GM19238 (cell line): ENCODE measurements around the gene C4orf36.

Experiments used
- DNase-seq: peaks from one replicate; pipeline ENCODE4 v3.0.0; 2011; ENCODE audit warnings: low spot score; ENCODE audit not compliant: insufficient read length

C4orf36 gene

DNA sequence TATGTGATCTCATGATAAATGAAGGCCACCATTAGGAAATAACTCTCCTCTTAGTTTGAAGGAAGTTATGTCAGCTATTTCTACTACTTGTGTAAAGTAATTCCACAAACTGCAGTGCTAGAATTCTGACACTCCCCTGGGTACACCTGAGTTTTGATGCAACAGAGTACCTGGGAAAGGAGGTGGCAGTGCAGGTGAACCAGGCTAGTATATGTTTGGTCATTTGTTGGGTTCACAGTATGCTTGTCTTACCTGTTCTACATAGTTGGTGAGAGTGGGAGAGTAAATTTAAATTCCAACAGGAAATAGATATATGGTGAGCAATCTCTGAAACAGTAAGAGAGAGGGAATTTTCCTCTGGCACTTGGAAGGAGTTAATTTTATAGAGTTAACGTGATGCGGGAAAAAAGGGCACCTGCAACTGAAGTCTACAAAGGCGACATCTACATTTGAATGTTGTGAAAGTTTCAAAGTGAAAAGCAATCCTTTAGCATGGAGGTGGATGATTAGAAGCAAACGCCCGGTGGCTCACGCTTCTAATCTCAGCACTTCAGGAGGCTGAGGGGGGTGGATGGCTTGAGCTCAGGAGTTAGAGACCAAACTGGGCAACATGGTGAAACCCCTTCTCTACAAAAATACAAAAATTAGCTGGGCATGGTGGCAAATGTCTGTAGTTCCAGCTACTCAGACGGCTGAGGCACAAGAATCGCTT is 34.7 kb downstream of the C4orf36 start:
- DNase-seq = no peak

GRCh38 chr4:86856896-86857295 is 35.3 kb downstream of the C4orf36 start:
- DNase-seq = no peak

DNA sequence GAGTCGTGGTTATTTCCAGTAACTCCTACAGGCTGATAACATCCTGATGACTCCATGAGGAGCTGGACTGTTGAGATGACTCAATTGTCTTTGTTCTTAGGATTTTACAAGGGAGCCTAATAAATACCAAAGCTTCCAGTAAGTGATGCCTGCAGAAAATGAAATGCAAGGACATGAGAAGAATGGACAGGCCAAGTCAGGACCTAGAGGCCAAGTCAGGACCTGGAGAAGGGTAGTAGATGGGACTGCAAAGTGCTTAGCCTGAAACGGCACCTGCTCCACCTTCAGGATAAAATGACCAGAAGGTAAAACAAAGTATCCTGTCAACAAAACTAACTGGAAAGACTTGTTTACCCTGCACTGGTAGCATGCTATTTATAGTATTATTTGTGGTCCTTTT is 36.6 kb downstream of the C4orf36 start:
- DNase-seq = no peak

DNA sequence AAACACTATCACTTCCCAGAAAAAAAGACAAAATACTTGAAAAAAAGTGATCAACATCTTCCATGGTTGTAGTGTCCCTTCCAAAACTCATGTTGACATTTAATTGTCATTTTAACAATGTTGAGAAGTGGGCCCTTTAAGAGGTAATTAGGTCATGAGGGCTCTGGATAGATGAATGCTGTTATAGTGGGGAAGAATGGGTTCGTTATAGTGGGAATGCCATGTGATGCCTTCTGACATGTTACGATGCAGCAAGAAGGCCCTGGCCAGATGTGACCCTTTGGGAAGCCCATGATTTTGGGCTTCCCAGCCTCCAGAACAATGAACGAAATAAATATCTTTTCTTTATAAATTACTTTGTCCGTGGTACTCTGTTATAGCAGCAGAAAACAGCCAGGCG is 39.0 kb downstream of the C4orf36 start:
- no peak for DNase-seq

DNA sequence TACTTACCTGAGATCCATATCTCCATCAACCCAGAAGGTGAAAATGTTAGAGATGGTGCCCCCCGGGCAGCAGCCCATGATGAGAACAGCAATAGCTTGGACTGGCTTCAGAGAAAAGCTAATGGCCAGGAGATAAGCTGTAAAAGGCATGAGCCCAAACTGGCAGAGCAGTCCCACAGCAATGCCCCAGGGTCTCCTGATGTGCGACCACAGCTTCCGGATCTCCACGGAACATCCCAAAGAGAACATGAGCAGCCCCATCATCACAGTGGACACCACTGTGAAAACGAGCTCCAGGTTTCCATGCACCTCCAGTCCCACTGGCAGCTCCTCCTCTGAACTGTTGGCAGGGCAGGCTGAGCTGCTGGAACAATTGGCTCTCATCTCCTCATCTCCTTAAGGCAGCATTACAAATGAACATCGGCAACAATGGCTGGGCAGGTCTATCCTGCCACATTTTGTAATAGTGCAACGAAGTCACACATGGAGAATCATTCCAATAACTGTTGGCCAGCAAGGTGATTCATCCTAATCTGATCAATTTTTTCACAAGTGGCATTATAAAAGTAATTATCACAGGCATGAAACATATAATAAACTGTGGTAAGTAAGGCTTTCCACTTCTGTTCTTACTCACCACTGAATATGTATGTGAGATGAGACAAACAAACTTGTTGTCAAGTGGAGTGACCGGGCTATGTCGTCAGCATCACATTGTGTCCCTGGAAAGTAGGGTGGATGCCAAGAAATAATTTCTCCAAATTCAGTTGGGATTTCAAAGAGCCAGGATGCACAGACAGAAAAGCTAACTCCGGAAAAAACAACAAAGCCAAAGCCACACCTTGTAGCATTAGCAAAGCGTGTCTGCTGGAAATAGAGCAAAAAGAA is 43.2 kb downstream of the C4orf36 start, which contains the start of gene SLC10A6:
Gene SLC10A6, minus strand, starts transcription at position 653 of the 888 bp plus-strand sequence. Its CDS starts 269 bp downstream, at position 384.
- DNase-seq = no peak

DNA sequence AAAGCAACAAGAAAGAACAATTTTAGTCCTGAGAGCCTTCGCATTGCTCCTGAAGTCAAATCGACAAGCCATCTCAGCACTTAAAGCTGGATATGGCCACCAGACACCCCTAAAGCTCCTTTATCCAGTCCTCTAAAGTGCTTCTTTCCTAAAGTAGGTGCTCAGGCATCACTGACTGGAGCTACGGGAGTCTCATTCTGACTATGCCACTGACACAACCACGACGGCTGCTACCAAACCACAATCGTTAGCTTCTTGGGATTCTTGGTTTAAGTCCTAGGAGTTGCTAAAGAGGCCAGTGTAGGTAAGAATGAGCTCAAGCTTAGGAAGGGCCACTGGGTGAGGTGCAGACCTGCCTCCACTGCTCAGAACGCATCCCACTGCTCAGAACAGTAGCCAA is 44.1 kb downstream of the C4orf36 start:
- DNase-seq = no peak

DNA sequence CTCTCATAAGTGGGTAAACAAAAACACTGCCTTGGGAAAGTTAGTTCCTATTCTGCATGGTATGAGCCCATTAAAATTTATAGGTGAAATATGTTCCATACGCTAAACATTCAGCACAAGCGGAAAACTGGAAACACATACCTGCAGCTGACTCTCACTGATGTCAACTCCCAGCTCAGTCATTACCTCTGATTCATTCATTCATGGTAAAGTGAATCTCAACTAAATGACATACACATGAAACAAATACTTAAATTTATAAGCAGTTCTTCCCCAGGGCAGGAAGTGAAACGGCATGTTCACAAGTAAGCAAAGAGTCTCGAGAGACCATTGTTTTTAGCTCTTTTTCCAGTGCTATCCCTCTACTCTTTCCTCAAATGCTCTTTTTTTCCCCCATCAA is 44.7 kb downstream of the C4orf36 start:
- no peak for DNase-seq

DNA sequence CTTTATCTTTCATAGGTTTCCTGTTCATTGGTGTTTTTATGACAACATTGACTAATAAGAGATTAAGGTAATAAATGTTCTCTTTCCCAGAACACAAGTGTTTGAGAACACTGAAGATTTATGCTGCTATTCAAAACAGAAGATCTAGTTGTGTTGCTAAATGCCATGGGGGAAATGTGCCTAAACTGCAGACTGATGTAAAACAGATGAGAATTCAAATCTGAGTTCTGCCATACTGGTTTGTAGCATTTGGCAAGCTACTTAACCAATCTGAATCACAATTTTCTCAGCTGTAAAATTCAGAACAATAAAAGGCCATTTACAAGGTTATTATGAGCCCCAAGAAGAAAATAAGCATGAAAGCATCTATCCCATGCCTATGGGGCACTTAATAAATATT is 45.3 kb downstream of the C4orf36 start:
- no peak for DNase-seq

DNA sequence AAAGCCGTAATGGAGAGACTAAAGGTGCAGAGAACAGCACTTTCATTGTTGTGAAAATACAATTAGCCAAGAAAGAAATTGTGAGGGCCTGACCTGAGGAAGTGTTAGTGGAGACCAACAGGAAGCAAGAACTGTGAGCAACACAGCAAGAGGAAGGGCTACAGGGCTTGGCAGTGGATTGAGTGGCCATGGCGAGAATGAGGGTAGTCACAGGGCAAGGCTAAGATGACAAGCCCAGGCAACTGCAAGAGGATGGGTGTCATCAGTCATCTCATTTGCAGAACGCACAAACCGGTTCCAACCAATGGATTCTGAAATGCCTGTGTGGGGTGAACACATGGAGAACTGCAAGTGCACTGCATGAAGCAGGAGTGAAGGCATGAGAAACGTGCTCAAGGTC is 46.6 kb downstream of the C4orf36 start:
- DNase-seq = no peak

- no peak for DNase-seq
These were observed 50.9 kb downstream of the C4orf36 start for GRCh38 chr4:86841309-86841708.

DNA sequence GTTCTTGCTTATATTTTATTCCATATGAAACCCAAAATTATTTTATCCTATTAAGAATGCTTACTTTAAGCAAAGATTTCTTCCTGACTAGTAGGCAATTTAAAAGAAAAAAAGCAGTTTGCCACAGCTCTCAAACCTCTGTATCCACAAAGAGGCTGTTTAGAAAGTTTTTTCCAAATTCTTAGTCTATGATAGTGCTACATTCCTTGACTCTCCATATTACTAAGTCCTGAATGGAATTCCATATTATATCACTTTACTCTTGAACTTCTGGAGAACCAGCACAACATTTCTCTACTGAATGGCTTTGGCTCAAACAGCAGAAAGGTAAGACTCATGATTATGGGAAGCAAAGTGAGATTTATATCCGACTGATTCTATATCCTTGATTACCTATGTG is 51.4 kb downstream of the C4orf36 start:
- DNase-seq = no peak

DNA sequence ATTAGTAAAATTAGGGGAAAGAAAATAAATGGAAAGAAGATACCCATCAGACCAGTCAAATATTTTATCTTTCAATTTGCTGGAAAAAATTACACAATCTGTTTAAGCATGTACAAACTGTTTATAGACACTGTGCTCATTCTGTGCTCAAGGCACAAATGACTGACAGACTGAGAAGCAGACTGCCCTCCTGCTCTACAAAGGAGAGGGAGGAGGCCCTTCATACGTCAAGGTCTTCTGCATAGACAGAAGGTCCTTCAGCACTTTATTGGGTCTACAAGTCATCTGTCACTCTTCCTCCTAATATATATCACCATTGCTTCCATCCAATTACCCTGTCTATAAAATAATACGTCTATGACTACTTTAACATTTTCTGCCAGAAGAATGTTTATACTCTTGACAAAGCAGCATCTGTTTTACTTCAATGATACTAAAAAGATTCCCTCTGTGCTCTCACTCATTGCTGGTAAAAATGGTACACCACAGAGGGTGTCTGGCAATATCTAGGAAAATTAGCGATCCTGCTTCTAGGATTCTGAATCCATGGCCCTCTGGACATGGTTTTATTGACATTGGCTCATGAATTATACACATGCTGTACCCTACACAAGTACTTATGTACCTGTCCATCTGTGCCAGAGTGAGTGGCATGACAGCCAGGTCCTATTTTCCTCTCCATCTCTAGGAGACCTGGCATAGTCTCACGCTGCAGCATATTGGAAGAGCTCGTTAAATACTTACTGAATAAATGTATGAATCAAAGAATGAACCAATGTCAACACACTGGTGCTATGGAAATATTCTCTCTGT is 54.3 kb downstream of the C4orf36 start:
- no peak for DNase-seq

DNA sequence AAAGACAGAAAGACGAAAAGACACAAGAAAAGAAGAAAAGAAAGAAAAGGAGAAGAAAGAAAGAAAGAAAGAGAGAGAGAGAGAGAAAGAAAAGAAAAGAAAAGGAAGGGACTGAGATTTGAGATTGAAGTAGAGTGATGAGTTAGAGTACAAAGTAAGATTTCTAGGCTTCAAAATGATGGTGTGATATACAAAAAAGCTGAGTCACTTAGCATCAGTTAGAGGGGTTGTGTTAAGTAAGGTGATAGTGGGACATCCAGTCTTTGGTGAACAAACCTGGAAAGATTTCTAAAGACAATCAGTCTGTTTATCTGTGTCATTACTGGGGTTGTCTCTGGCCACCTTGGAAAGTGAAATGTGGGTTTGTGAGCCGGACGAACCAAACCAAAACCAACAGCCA is 56.5 kb downstream of the C4orf36 start:
- DNase-seq = no peak

DNA sequence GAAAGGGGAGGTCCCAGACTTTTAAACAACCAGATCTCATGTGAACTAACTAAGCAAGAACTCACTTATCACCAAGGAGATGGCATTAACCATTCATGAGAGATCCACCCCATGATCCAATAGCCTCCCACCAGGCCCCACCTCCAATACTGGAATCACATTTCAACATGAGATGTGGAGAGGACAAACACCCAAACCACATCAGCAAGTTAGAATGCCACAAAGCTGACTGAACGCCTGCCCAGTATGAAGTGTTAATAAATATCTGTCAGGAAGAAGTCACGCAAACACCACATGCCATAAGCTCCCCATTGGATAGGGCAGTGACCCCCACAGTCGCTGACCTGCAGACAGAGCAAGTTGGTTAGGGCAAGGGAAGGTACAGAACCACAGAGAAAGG is 57.3 kb downstream of the C4orf36 start:
- DNase-seq = no peak

DNA sequence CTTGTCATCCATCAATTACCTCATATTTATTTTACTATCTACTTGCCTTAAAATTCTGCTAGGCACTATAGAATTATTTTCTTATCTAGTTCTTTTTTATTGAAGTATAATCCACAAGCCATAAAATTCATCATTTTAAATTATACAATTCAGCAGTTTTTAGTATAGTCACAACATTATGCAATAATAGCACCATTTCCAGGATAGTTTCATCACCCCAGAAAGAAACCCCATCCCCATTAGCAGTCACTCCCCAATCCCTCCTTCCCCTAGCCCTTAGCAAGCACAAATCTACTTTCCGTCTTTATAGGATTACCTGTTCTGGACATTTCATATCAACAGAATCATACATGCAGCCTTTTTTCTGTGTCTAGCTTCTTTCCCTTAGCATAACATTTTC is 58.6 kb downstream of the C4orf36 start:
- no peak for DNase-seq

DNA sequence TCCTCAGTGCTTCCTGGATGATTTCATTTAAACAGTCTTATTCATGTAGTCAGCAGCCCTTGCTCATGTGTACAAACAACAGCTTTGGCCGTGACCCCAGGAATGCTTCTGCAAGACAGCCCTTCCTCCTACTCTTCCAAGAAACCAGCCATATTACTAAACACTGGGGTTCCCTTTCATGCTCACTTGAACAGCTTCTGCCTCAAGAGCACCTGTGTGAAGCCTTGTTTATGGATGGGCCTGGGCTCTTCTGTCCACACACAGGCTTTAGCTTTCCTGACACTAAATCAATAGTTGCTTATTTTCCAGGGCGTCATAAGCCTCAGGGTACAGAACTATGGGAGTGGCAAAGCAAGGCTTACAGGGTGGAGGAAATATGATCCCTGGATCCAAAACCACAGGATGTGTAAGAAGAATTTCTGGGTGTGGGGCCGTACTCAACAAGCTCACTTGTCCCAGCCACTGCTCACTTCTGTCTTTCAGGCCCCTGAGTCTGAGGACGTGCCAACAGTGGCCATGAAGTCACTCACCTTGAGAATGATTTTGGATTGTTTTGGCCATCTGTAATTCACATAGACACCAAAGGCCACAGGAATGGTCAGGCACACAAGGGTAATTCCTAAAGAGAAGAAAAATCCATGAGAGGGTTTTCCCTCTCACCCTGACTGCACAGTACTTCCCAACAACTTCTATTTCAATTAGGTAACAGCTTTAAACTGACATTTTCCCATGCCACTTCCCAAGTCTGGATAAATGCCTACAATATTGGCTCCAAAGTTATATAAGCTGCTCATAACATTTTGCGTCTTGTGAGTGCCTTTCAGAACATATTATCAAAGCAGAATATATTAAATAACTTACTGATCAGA is 60.7 kb downstream of the C4orf36 start:
- DNase-seq = no peak
